Endothelial cell (in vitro differentiated cells): ENCODE measurements around the gene HDAC9. TPM values are rescaled to one million over a fixed set of nuclear protein-coding genes. Genes with fewer than 3 reads are reported as not detected.

Experiments
- DNase-seq: peaks from one replicate; pipeline ENCODE4 v3.0.0; 2021; ENCODE audit warnings: low spot score
- H3K27ac Mint-ChIP-seq: one replicate; pipeline ENCODE4 v1.8.0; 2021; ENCODE audit warnings: mixed read lengths, inconsistent platforms; ENCODE audit not compliant: unreplicated experiment
- H3K27me3 Mint-ChIP-seq: one replicate; pipeline ENCODE4 v1.8.0; 2021; ENCODE audit warnings: mild to moderate bottlenecking, moderate library complexity, mixed read lengths, inconsistent platforms; ENCODE audit not compliant: unreplicated experiment
- H3K36me3 Mint-ChIP-seq: one replicate; pipeline ENCODE4 v1.8.0; 2021; ENCODE audit warnings: mild to moderate bottlenecking, low read depth, mixed read lengths, inconsistent platforms; ENCODE audit not compliant: unreplicated experiment
- H3K4me1 Mint-ChIP-seq: one replicate; pipeline ENCODE4 v1.8.0; 2021; ENCODE audit warnings: mild to moderate bottlenecking, mixed read lengths, inconsistent platforms; ENCODE audit not compliant: unreplicated experiment
- H3K4me3 Mint-ChIP-seq: one replicate; pipeline ENCODE4 v1.8.0; 2021; ENCODE audit warnings: mild to moderate bottlenecking, mixed read lengths, inconsistent platforms; ENCODE audit not compliant: unreplicated experiment
- H3K9me3 Mint-ChIP-seq: one replicate; pipeline ENCODE4 v1.8.0; 2021; ENCODE audit warnings: mixed read lengths, inconsistent platforms; ENCODE audit not compliant: unreplicated experiment
- total RNA-seq: library from RNA; stranded (reverse); fragmentation: NEBNext Ultra II Directional; extraction: Animal tissue kit (Norgen Biotek cat#: 25700); gene quantifications from one replicate; pipeline ENCODE4 v1.2.1, GENCODE V29; 2021; ENCODE audit not compliant: unreplicated experiment
- TF ChIP-seq, protein P1 (sequence below): fragments of 200-600 bp; sonication (generic); IDR thresholded peaks from one replicate; pipeline ENCODE4 v1.5.0; 2021; ENCODE audit warnings: antibody characterized with exemption; ENCODE audit not compliant: unreplicated experiment

The HDAC9 gene
- total RNA-seq, 1 donor from 2014 or later, result 1.2 TPM

DNA sequence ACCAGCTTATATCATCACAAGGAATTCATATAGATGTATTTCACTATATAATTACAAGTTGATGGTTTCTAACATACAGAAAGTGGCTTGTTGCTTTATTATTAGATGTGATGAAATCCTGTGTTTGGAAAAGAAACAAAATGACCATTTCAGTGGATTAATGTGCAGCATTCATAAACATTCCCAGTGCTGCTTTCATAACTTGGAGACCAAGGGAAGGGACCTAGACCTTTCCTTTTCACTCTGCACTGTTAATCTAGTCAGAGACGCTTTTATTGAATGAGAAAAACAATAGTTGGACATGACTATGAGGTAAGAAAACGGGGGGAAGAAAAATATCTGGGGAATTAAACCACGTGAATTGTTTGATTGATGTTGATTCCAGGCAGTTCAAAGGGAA is 160.0 kb downstream of the HDAC9 start:
- no peak for DNase-seq
- Mint-ChIP-seq H3K9me3 (no peaks in the 10 kb centered on the region), H3K27ac (no peak overlapping the region), H3K4me1 (peaks cover 4% of the 10 kb centered on the region), H3K4me3 (no peak overlapping the region), H3K36me3 (no peaks in the 10 kb centered on the region), H3K27me3 (peaks cover 2% of the 10 kb centered on the region)
- TF ChIP-seq, protein P1, sequence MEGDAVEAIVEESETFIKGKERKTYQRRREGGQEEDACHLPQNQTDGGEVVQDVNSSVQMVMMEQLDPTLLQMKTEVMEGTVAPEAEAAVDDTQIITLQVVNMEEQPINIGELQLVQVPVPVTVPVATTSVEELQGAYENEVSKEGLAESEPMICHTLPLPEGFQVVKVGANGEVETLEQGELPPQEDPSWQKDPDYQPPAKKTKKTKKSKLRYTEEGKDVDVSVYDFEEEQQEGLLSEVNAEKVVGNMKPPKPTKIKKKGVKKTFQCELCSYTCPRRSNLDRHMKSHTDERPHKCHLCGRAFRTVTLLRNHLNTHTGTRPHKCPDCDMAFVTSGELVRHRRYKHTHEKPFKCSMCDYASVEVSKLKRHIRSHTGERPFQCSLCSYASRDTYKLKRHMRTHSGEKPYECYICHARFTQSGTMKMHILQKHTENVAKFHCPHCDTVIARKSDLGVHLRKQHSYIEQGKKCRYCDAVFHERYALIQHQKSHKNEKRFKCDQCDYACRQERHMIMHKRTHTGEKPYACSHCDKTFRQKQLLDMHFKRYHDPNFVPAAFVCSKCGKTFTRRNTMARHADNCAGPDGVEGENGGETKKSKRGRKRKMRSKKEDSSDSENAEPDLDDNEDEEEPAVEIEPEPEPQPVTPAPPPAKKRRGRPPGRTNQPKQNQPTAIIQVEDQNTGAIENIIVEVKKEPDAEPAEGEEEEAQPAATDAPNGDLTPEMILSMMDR, result no peak

DNA sequence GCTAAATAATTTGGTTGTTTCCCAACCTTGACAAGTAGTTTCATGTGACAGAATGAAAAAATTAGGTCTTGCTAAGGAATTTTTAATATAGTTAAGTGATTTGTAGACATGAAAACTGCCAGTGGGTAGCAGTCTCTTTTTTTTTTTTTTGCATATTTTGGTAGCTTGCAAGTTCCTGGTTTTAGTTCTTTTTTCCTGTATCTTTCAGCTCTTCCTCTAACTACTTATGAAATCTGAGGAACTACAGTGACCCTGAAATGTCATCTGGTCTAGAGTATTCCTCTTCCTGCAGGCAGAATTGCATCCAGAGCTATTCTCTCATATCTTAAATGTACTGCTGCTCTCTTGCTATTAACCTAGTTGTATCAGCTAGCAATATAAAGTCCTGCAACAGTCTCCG is 160.4 kb downstream of the HDAC9 start:
- peaks cover 4% of the 10 kb centered on the region for H3K4me1 Mint-ChIP-seq
- H3K36me3 Mint-ChIP-seq, result no peaks in the 10 kb centered on the region
- H3K4me3 Mint-ChIP-seq, result no peak overlapping the region
- TF ChIP-seq, protein P1, result no peak
- H3K27ac Mint-ChIP-seq, result no peak overlapping the region
- H3K9me3 Mint-ChIP-seq, result no peaks in the 10 kb centered on the region
- peaks cover 2% of the 10 kb centered on the region for H3K27me3 Mint-ChIP-seq
- no peak for DNase-seq

DNA sequence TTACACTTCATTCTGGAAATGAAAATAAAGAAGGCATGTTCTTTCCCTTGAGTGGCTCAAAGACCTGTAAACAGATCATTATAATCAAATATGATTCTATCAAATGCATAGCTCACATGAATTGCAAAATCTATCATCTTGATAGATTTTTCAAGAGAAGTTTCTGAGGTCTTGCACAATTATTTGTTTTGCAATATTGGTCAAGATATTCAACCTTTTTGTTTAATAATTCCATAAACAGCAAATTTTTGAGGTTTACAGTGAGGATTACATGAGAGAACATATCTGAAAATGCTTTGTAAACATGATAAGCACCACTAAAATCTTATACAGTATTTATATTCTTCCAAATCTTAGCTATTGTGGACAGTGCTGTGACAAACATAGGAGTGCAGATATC is 160.8 kb downstream of the HDAC9 start:
- H3K27ac Mint-ChIP-seq, result no peak overlapping the region
- peaks cover 2% of the 10 kb centered on the region for H3K27me3 Mint-ChIP-seq
- H3K4me3 Mint-ChIP-seq, result no peak overlapping the region
- TF ChIP-seq, protein P1, result no peak
- peaks cover 4% of the 10 kb centered on the region for H3K4me1 Mint-ChIP-seq
- DNase-seq, result no peak
- H3K9me3 Mint-ChIP-seq, result no peaks in the 10 kb centered on the region
- no peaks in the 10 kb centered on the region for H3K36me3 Mint-ChIP-seq

DNA sequence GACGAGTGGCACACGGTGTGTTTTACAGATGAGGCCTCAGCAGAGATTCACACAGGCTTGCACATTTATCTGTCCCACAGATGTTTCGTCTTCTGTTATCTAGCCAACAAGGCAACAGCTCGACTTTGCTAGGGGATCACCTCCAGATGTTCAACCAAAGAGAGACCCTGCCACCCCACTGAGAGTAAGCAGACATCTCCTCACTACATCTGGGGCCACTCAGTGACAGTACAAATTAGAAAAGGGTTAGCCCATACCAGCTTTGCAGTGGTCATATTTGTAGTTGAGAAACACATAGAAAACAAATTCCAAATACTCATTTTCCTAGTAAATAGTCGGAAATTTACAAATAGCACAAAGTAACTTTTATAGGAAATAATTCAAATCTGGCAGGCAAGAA is 164.2 kb downstream of the HDAC9 start:
- Mint-ChIP-seq H3K36me3 (no peaks in the 10 kb centered on the region), H3K27me3 (peaks cover 2% of the 10 kb centered on the region), H3K4me3 (no peak overlapping the region), H3K4me1 (peaks cover 4% of the 10 kb centered on the region), H3K9me3 (no peaks in the 10 kb centered on the region), H3K27ac (no peak overlapping the region)
- TF ChIP-seq, protein P1, result no peak
- DNase-seq, result no peak

DNA sequence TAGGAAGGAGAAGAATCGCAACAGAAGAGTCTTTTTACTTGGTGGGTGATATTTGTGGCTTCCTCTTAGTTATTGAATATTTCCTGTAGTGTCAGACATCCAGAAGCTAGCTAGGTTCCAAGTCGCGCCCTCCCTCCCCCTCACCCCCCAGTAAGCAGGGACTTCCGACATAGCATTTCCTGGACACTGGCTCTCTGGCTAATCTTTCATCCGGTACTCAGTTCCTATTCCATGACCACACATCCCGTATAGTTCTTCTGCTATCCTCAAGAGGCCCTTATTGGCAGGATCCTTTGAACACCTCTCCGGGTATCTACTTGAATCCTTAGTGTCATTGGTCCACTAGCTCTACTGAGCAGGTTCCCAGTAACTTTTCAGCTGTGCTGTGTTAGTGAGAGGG is 167.8 kb downstream of the HDAC9 start:
- H3K27ac Mint-ChIP-seq, result no peak overlapping the region
- DNase-seq, result no peak
- peaks cover 11% of the 10 kb centered on the region for H3K4me1 Mint-ChIP-seq
- no peaks in the 10 kb centered on the region for H3K9me3 Mint-ChIP-seq
- H3K36me3 Mint-ChIP-seq, result no peaks in the 10 kb centered on the region
- TF ChIP-seq, protein P1, result no peak
- no peak overlapping the region for H3K4me3 Mint-ChIP-seq
- H3K27me3 Mint-ChIP-seq, result no peaks in the 10 kb centered on the region
